GM18498 (cell line): Measurements from ENCODE around the gene CCNQ.
A peak's percentile ranks its signal among the peaks of the same experiment; 100 is the strongest.

Experiments
- ATAC-seq: cut with Tn5 transposase; IDR thresholded peaks from one replicate; pipeline ENCODE4 v1.9.1; 2021; ENCODE audit warnings: mild to moderate bottlenecking, moderate library complexity; ENCODE audit not compliant: unreplicated experiment

Gene CCNQ

GRCh38 chrX:153546386-153546785 is 52.6 kb downstream of the CCNQ start:
- ATAC-seq: no peak

DNA sequence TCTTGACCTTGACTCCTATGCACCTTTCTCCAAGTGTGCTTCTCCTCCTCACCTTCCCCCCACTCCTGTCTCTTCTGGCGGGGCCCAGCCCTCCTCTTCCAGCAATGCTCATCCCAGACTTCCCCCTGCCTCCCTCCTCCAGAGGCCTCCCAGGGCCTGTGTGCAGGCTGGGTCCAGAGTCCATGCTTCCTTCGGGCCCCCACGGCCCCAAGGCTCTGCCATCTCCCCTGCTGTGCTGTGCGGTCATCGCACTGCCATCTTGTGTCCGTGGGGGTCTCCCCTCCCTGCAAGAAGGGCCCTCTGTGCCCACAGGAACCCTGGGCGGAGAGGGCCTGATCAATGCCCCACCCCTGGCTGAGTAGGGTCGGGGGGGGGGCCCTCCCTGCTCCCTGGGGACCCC is 54.2 kb downstream of the CCNQ start:
- no peak for ATAC-seq

DNA sequence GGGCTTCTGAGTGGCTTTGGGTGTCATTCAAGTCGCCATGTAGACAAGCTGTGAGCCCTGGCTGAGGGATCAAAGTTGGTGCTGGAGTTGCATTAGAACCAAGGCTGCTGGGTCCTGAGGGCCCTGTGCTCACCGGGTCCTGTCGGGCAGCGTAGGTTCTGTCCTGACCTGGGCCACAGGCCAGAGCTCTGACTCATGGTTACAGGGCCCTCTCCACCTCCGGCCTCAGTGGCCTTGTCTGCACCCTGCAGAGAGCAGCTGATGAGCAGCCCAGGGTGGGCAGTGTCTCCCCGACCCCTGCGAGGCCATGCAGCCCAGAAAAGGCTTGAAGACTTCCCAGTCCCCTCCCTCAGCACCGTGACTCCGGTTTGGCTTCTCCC is 59.0 kb downstream of the CCNQ start:
- ATAC-seq: no peak

DNA sequence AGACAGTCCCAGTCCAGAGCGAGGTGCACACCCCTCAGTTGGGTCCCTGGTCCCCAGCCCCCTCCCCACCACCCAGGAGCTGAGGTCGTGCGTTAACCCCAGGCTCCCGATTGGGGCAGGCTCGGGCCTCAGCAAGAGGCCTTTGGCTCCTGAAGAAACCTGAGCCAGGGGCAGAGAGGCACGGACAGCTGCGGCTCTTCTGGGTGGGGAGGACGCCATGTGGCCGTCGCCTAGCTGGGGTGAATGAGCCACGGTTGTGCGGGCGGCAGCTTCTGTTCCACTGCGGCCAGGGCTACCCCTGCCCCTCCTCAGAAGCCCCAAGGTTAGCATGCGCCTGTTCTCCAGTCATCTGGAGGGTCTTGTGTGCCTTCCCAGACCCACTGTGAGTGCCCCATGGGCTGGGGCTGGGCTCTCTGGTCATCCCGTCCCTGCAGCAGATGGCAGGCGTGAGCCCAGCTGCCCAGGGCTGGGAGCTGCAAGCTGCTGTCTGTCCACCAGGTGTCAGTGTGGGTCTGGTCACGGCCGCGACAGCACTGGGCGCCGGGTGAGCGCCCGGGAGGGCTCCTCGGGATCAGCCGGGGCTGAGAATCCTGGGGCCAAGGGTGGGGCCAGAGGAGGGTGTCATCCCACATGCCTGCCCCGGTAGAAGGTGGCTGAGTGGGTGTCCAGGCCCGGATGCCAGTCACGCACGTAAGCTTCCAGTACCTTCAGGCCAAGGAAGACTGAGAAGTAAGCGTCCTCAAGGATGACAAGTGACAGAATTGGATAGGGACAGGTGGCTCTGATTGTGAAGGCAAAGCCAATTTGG is 59.6 kb downstream of the CCNQ start:
- peak; percentile 65 for ATAC-seq

GRCh38 chrX:153538424-153538823 is 60.5 kb downstream of the CCNQ start:
- no peak for ATAC-seq
